Skeletal muscle cell (primary cell): ENCODE results near the gene ZNF578.
"Not testable (repeated sequence)": the region's sequence is repeated elsewhere in the genome, so short reads cannot be mapped to it uniquely, and the experiment has no call there.

ENCODE experiments used
- DNase-seq: peaks from one replicate; pipeline ENCODE4 v3.0.0-alpha.2; 2010; ENCODE audit warnings: low read depth
- H3K4me3 ChIP-seq: 2 replicates; pipeline ENCODE4 v1.5.1; 2011; ENCODE audit warnings: low read depth, mild to moderate bottlenecking, control low read depth, low read length, moderate library complexity

ZNF578 gene

DNA sequence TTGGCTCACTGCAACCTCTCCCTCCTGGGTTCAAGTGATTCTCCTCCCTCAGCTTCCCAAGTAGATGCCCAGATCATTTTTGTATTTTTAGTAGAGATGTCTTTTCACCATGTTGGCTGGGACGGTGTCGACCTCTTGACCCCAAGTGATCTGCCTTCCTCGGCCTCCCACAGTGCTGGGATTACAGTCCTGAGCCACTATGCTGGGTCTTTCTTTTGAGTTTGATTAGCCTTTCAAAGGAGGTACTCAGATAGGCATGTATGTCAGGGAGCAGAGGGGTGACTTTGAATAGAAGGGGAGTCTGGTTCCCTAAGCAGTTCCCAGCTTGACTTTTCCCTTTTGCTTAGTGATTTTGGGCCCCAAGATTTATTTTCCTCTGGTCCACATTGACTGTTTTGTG is 47.1 kb downstream of the ZNF578 start:
- H3K4me3 ChIP-seq = not testable (repeated sequence)

GRCh38 chr19:52500991-52501390 is 47.6 kb downstream of the ZNF578 start:
- H3K4me3 ChIP-seq = not testable (repeated sequence)

More for the DNA sequence above, 47.1 kb downstream of the ZNF578 start:
- not testable (repeated sequence) for DNase-seq

DNA sequence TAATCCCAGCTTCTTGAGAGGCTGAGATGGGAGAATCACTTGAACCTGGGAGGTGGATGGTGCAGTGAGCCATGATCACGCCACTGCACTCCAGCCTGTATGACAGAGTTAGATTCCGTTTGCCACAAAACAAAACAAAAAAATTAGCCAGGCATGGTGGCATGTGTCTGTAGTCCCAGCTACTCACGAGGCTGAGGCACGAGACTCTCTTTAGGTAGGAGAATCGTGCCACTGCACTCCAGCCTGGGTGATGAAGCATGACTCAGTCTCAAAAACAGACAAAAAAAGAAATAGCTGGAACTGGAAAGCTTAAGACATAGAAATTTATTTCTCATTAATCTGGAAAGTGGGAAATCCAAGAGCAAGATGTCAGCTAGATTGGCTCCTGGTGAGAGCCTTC is 53.9 kb downstream of the ZNF578 start:
- DNase-seq = no peak
- no peak overlapping the region for H3K4me3 ChIP-seq

More at GRCh38 chr19:52500991-52501390, 47.6 kb downstream of the ZNF578 start:
- not testable (repeated sequence) for DNase-seq

DNA sequence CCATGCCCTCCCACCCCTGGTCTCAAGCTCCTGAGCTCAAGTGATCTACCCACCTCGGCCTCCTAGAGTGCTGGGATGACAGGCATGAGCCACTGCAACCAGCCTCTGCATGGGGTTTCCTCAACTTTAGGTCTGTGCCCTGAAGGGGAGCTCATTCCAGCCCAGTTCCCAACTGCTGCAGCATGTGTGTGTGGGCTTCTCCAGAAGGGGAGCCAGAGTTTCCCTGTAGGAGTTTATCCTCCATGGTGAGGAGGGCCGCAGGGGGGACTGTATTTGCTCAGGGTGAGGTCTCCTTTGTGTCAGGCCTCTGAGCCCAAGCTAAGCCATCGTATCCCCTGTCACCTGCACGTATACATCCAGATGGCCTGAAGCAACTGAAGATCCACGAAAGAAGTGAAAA is 62.8 kb downstream of the ZNF578 start:
- no peak for DNase-seq
- H3K4me3 ChIP-seq = no peak overlapping the region

GRCh38 chr19:52518646-52519045 is 65.3 kb downstream of the ZNF578 start:
- H3K4me3 ChIP-seq = no peak overlapping the region
- DNase-seq = no peak

DNA sequence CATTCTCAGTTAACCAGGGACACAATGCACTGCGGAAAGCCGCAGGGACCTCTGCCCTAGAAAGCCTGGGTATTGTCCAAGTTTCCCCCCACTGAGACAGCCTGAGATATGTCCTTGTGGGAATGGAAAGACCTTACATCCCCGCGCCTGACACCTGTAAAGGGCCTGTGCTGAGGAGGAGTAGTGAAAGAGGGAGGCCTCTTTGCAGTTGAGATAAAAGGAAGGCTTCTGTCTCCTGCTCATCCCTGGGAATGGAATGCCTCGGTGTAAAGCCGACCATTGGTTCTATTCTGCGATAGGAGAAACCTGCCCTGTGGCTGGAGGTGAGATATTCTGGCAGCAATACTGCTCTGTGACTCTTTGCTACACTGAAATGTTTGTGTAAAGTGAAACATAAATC is 65.8 kb downstream of the ZNF578 start:
- H3K4me3 ChIP-seq, DNase-seq: not testable (repeated sequence)

DNA sequence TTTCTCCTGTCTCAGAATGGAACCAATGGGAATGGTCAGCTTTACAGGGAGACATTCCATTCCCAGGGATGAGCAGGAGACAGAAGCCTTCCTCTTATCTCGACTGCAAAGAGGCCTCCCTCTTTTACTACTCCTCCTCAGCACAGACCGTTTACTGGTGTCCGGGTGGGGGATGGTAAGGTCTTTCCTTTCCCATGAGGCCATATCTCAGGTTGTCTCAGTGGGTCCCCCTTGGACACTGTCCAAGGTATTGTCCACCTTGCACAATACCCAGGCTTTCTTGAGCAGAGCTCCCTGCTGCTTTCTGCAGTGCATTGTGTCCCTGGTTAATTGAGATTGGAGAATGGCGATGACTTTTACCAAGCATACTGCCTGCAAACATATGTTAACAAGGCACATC is 66.7 kb downstream of the ZNF578 start:
- no peak overlapping the region for H3K4me3 ChIP-seq

GRCh38 chr19:52522551-52522950 is 69.2 kb downstream of the ZNF578 start:
- DNase-seq = no peak
- H3K4me3 ChIP-seq = no peak overlapping the region

More for the DNA sequence above, 66.7 kb downstream of the ZNF578 start:
- DNase-seq = no peak

DNA sequence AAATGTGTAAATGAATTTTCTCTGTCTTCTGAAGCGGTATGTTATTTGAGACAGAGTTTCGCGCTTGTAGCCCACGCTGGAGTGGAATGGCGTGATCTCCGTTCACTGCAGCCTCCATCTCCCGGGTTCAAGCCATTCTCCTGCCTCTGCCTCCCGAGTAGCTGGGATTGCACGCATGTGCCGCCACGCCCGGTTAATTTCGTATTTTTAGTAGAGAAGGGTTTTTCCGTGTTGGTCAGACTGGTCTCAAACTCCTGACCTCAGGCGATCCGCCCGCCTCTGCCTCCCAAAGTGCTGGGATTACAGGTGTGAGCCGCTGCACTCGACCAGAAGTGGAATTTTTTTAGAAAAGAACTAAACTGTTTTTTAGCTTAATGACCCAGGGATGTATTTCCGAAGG is 70.7 kb downstream of the ZNF578 start:
- no peak overlapping the region for H3K4me3 ChIP-seq
- DNase-seq = no peak

GRCh38 chr19:52527134-52527955 is 74.0 kb downstream of the ZNF578 start, which contains the start of gene ZNF808:
TSS of gene ZNF808 (plus strand) at chr19:52527668. CDS start at chr19:52543285, 15,617 bp downstream.
- DNase-seq = peak; percentile 55
- peak within 1 kb of the TSS; percentile 61 for H3K4me3 ChIP-seq

DNA sequence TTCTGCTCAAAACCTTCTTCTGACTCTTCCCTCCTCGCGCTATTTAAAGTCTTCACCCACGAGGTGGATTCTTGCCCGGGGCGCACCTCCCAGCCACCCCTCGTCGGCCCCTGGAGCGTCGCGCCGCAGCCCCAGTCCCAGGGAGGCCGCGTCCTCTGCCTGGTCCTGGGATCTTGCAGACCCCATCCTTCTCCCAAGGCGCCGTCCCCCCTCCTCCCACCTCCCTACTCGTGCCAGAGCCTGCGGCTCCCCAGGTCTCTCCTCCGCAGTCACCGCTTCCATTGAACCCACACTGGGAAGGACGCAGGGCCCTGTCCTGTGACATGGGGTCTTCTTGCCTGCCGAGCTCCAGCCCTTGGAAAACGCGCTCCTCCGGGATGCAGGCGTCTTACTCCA is 74.6 kb downstream of the ZNF578 start:
- peak overlapping the region; percentile 61 for H3K4me3 ChIP-seq
- DNase-seq = no peak

- no peak overlapping the region for H3K4me3 ChIP-seq
- no peak for DNase-seq
Measured at GRCh38 chr19:52532480-52532879, 79.1 kb downstream of the ZNF578 start.

DNA sequence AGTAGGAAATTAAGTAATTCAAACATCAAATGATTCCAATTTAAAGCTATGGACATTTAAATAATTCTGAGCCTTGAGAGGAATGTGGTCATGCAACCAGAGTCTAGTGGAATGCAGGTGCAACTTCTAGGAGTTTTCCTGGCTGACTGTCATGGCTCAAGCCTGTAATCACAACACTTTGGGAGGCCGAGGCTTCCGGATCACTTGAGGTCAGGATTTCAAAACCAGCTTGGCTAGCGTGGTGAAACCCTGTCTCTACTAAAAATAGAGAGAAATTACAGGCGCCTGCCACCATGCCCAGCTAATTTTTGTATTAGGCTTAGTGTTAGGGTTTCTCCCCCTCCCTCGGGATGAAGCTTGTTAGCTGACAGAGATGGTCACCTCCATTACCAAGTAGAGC is 80.5 kb downstream of the ZNF578 start:
- no peak overlapping the region for H3K4me3 ChIP-seq
- DNase-seq = no peak

DNA sequence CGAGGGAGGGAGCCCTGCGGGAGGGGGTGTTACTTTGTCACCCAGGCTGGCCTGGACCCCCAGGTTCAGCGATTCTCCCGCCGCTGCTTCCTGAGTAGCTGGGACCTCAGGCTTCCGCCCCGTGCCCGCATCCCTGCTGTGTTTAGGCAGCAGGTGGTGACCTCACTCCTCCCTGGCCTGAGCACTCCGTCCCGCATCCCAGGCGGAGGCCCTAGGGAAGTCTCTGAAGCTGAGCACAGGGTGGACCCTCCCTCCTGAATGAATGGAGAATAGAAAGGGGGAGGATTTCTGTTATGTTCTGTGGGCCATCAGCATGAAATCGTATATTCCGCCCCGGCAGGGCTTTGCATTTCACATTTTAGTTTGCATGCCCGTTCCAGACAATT is 82.0 kb downstream of the ZNF578 start:
- H3K4me3 ChIP-seq = peak overlapping the region; percentile 62
- not testable (repeated sequence) for DNase-seq

DNA sequence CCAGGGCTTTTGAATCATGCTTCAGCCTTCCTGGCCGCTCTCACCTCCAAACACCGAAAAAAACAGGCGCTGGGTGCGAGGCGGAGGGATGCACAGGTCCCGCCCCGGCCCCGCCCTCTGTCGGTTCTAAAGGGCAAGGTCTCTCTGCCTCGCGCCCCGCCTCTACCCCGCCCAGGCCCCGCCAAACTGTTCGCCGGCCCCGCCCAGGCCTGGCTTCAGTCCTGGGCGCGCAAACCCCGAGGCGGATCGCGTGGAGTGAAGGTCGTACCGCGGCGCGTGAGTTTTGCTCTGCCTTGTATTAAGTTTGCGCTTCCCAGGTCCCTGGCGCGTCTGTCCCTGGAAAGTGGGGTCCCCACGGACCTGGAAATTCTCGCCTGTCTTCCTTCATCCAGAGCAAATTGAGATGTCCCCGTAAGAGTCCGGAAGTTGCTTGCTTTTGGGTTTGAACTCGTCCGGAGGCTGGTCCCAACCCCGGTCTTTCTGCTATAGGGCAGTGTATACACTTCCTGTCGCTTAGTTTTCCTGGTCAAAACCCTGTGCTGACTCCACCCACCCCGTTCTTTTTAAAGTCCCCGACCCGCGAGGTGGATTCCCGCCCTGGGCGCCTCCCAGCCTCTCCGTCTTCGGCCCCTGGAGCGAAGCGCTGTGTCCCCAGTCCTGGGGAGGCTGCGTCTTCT is 82.6 kb downstream of the ZNF578 start:
- peak overlapping the region; percentile 62 for H3K4me3 ChIP-seq
- DNase-seq = peak; percentile 26

DNA sequence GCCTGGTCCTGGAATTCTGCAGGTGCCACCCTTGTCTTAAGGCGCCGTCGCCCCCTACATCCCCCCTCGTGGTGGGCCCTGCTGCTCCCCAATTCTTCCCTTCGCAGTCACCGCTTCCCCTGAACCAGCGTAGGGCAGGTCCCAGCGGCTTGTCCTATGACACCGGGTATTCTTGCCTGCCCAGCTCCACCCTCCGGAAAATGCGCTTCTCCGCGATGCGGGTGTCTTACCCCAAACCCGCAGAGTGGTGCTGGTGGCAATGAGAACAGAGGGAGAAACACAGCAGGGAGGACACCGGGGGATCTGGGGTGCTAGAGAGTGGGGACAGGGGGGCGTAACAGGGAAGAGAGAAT is 83.1 kb downstream of the ZNF578 start:
- no peak for DNase-seq
- H3K4me3 ChIP-seq = peak overlapping the region; percentile 62

DNA sequence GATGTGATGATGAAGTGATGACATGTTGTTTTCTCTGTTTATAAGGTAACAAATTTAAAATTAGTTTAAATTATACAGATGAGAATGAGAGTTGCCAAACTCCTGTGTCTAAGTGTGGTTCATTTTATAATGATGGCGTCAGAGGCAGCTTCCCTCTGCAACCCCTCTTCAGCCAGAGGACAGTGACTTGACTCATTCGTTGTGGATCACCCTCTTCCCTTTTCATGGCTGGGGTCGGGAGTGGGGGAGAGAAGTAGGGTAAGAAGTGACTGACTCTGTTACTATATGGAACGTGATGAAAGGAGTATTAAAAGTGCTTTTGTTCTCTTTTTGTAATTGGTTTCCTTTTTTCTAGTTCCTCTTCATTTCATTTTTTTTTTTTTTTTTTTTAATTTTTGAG is 85.5 kb downstream of the ZNF578 start:
- not testable (repeated sequence) for DNase-seq

GRCh38 chr19:52541176-52541575 is 87.8 kb downstream of the ZNF578 start:
- not testable (repeated sequence) for H3K4me3 ChIP-seq, DNase-seq

More for the DNA sequence above, 85.5 kb downstream of the ZNF578 start:
- not testable (repeated sequence) for H3K4me3 ChIP-seq

- no peak overlapping the region for H3K4me3 ChIP-seq
- DNase-seq = no peak
Measured at GRCh38 chr19:52541608-52542007, 88.3 kb downstream of the ZNF578 start.

DNA sequence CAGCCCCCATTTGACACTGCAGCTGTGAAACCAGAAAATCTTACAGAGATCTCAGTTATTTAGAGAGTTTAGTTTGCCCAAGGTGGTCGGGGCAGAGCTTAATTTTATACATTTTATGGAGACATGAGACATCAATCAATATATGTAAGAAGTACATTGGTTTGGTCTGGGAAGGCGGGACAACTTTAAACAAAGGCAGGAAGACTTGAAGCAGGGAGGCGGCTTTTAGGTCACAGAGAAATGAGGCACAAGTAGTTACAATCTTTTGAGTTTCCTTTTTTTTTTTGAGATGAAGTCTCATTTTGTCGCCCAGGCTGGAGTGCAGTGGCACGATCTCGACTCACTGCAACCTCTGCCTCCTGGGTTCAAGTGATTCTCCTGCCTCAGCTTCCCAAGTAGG is 89.2 kb downstream of the ZNF578 start:
- H3K4me3 ChIP-seq, DNase-seq: not testable (repeated sequence)
